HepG2 (cell line): ENCODE results near the gene RTN4. TPM values are rescaled to one million over a fixed set of nuclear protein-coding genes. Genes with fewer than 3 reads are reported as not detected.

Experiments used
- ATAC-seq: fragments of 200-7000 bp; cut with Tn5 transposase; 3 replicates; pipeline ENCODE4 v1.9.1; 2020; ENCODE audit warnings: mild to moderate bottlenecking, moderate library complexity
- BruUV-seq: library from RNA; stranded (reverse); fragments of 400-500 nt; replicated peaks from 2 replicates; lab custom pipeline; 2021; lab: Mats Ljungman, UMichigan
- CTCF ChIA-PET: fragments of 300-600 bp; formaldehyde crosslinking; extraction: SDS; loops from one replicate; lab custom pipeline; 2021; ENCODE audit warnings: low total read pairs, inconsistent platforms, low intra/inter-chr PET ratio; lab: Yijun Ruan, JAX
- POLR2A ChIA-PET: fragments of 350-600 bp; sonication (Branson Sonifier 250); formaldehyde crosslinking; loops from one replicate; lab custom pipeline; 2020; ENCODE audit warnings: antibody characterized with exemption, inconsistent platforms; lab: Yijun Ruan, JAX
- DNase-seq: peaks from one replicate; pipeline ENCODE4 v3.0.0-alpha.2; 2015; ENCODE audit warnings: low spot score
- FAIRE-seq: peaks from 3 replicates; lab custom pipeline; 2011; peaks lifted over from hg19 to GRCh38; lab: Jason Lieb, UNC
- H2AFZ ChIP-seq: one replicate; pipeline ENCODE4 v1.6.1; 2011; ENCODE audit warnings: low read length, inconsistent platforms
- H3K27ac ChIP-seq: fragments of 300-600 bp; 3 replicates; pipeline ENCODE4 v1.8.0; 2011; ENCODE audit warnings: mixed run types, mild to moderate bottlenecking, mixed read lengths, low read length, inconsistent platforms; ENCODE audit not compliant: insufficient read depth; ENCODE audit errors: extremely low read length
- H3K27me3 ChIP-seq, 2 experiments: fragments of 200-600 bp in 1 of 2; 2 replicates in 1 of 2; 3 replicates in 1 of 2; pipeline versions ENCODE4 v1.6.0 to v1.8.0; 2011; ENCODE audit warnings: low read length in 2 of 2, mild to moderate bottlenecking in 2 of 2, moderate library complexity in 2 of 2, inconsistent platforms in 1 of 2; ENCODE audit not compliant: insufficient read depth in 2 of 2, control insufficient read depth in 1 of 2
- H3K36me3 ChIP-seq, 2 experiments: fragments of 200-600 bp in 1 of 2; replicated peaks in 1 of 2; 2 replicates in 1 of 2; 3 replicates in 1 of 2; pipeline versions ENCODE4 v1.5.1 to v1.8.0; 2011; ENCODE audit warnings: low read length in 2 of 2, inconsistent platforms in 1 of 2; ENCODE audit not compliant: insufficient read depth in 2 of 2, control insufficient read depth in 1 of 2
- H3K4me1 ChIP-seq: 2 replicates; pipeline ENCODE4 v1.5.1; 2012; ENCODE audit warnings: low read length, inconsistent platforms; ENCODE audit not compliant: insufficient read depth
- H3K4me2 ChIP-seq: 2 replicates; pipeline ENCODE4 v1.6.0; 2011; ENCODE audit warnings: low read depth, low read length, inconsistent platforms
- H3K4me3 ChIP-seq, 3 experiments: fragments of 200-600 bp in 1 of 3; sonication (generic), shearing (Covaris generic) in 1 of 3; replicated peaks in 1 of 3; 2 replicates each; pipeline ENCODE4 v1.5.1; 2011 to 2016; ENCODE audit warnings: low read length in 3 of 3, inconsistent platforms in 2 of 3, low read depth in 2 of 3, mild to moderate bottlenecking in 2 of 3, control low read depth in 1 of 3, mixed read lengths in 1 of 3; ENCODE audit not compliant: insufficient read depth in 1 of 3
- H3K79me2 ChIP-seq: one replicate; pipeline ENCODE4 v1.6.1; 2011; ENCODE audit warnings: low read length, inconsistent platforms; ENCODE audit not compliant: insufficient read depth
- H3K9ac ChIP-seq: 2 replicates; pipeline ENCODE4 v1.6.0; 2011; ENCODE audit warnings: mild to moderate bottlenecking, low read depth, low read length, inconsistent platforms; ENCODE audit not compliant: insufficient read depth
- H3K9me3 ChIP-seq: 2 replicates; pipeline ENCODE4 v1.5.1; 2012; ENCODE audit warnings: mild to moderate bottlenecking, low read length
- H4K20me1 ChIP-seq: 2 replicates; pipeline ENCODE4 v1.6.0; 2011; ENCODE audit warnings: inconsistent platforms, mild to moderate bottlenecking, low read length, moderate library complexity; ENCODE audit not compliant: insufficient read depth
- NPAS2 ChIP-seq: sonication (generic); formaldehyde crosslinking; IDR thresholded peaks from 2 replicates; pipeline ENCODE4 v1.8.0; 2022; ENCODE audit warnings: mild to moderate bottlenecking, missing genetic modification reagents, borderline replicate concordance
- NR2C2 ChIP-seq: sonication (generic); formaldehyde crosslinking; IDR thresholded peaks from 2 replicates; pipeline ENCODE4 v1.4.0; 2020; ENCODE audit warnings: missing genetic modification reagents, mild to moderate bottlenecking, moderate library complexity, borderline replicate concordance
- WGBS: methylation state at CpG from one replicate; pipeline ENCODE4 v1.1.6; 2017; ENCODE audit warnings: low lambda C conversion rate; 5-methylcytosine and 5-hydroxymethylcytosine counted together
- in situ Hi-C: cut with HindIII; loops from 2 replicates; pipeline ENCODE4 v1.10.0; 2017; ENCODE audit warnings: low pct_unique_long_range_greater_than_20kb; ENCODE audit not compliant: extremely low pct_ligation_motif_present
- intact Hi-C: fragments of 100-400 bp; cut with micrococcal nuclease; formaldehyde crosslinking; loops from one replicate; pipeline ENCODE4 v1.10.0; 2022; ENCODE audit not compliant: unreplicated experiment
- polyA plus RNA-seq, 8 experiments: library from polyadenylated mRNA; depleted of rRNA in 3 of 8; stranded (reverse) in 7 of 8; unstranded in 1 of 8; fragments of >200 nt; fragmentation: Illumina TruSeq in 4 of 8; extraction: Trizol in 4 of 8; gene quantifications; 2 replicates each; pipeline versions ENCODE4 v1.2.1 to v1.2.3, GENCODE V29; 2011 to 2016; ENCODE audit warnings: low read depth in 4 of 8, missing spikeins in 1 of 8, mixed read lengths in 1 of 8; ENCODE audit not compliant: insufficient read depth in 1 of 8
- total RNA-seq, 5 experiments: library from RNA; depleted of rRNA; stranded (reverse); fragments of >200 nt; fragmentation: Illumina TruSeq; extraction: Trizol; gene quantifications; 2 replicates each; pipeline ENCODE4 v1.2.3, GENCODE V29; 2016; ENCODE audit warnings: low read depth in 1 of 5

Gene RTN4
- total and polyA plus RNA-seq, 2 of the 13 experiments (the other 11 are each of a cell fraction or from before 2014, with no cell fraction given), result 98.4 to 133 TPM

GRCh38 chr2:54927751-54928615 is 122.3 kb downstream of the RTN4 start:
- no peaks in the 10 kb centered on the region for H4K20me1 ChIP-seq
- H3K27me3 ChIP-seq, result no peaks in the 10 kb centered on the region
- in situ Hi-C loops, result no loop called here
- no peaks in the 10 kb centered on the region for H3K9me3 ChIP-seq
- DNase-seq (no peak), FAIRE-seq (peak; percentile 23), ATAC-seq (no peak)
- POLR2A ChIA-PET, result no interaction called here
- no peak overlapping the region for H3K4me3 ChIP-seq
- no peaks in the 10 kb centered on the region for H3K4me1 ChIP-seq
- no peaks in the 10 kb centered on the region; a peak in 1 of 5 replicates for H3K36me3 ChIP-seq
- no peaks in the 10 kb centered on the region for H3K79me2 ChIP-seq
- WGBS, result 96% methylated on average over 16 of the region's 16 CpGs
- 0 out of 2 replicates have a peak, but pooled peaks have one; percentile 52 for TF ChIP-seq NPAS2 (CRISPR knock-in tag)
- no peak for TF ChIP-seq NR2C2 (CRISPR knock-in tag)
- no peak overlapping the region for H3K9ac ChIP-seq
- intact Hi-C loops, result no loop called here
- no peak overlapping the region for H2AFZ ChIP-seq
- CTCF ChIA-PET, result no interaction called here
- no peak overlapping the region for H3K27ac ChIP-seq
- no peak overlapping the region for H3K4me2 ChIP-seq
- BruUV-seq, result no TSS peak

- Histone ChIP-seq H3K9ac (no peak overlapping the region), H2AFZ (no peak overlapping the region), H3K27ac (no peak overlapping the region), H3K9me3 (no peaks in the 10 kb centered on the region), H3K4me3 (no peak overlapping the region), H3K4me2 (no peak overlapping the region), H4K20me1 (no peaks in the 10 kb centered on the region), H3K36me3 (no peaks in the 10 kb centered on the region; a peak in 1 of 5 replicates), H3K4me1 (no peaks in the 10 kb centered on the region), H3K79me2 (no peaks in the 10 kb centered on the region), H3K27me3 (no peaks in the 10 kb centered on the region)
- no peak for DNase-seq
- no peak for TF ChIP-seq NR2C2 (CRISPR knock-in tag)
- in situ Hi-C loops, result no loop called here
- no peak for FAIRE-seq
- 89% methylated on average over 8 of the region's 8 CpGs for WGBS
- no TSS peak for BruUV-seq
- intact Hi-C loops, result no loop called here
- ChIA-PET POLR2A (no interaction called here), CTCF (no interaction called here)
- no peak for ATAC-seq
Measured at GRCh38 chr2:54927085-54927750, 123.0 kb downstream of the RTN4 start.
